ENCODE data around the gene SPATA2. TPM values are rescaled to one million over a fixed set of nuclear protein-coding genes. Genes with fewer than 3 reads are reported as not detected.

The SPATA2 gene
- total and polyA plus RNA-seq, 2 of the 8 experiments (the other 6 are each of a cell fraction or from before 2014, with no cell fraction given): 11.0 to 13.0 TPM

DNA sequence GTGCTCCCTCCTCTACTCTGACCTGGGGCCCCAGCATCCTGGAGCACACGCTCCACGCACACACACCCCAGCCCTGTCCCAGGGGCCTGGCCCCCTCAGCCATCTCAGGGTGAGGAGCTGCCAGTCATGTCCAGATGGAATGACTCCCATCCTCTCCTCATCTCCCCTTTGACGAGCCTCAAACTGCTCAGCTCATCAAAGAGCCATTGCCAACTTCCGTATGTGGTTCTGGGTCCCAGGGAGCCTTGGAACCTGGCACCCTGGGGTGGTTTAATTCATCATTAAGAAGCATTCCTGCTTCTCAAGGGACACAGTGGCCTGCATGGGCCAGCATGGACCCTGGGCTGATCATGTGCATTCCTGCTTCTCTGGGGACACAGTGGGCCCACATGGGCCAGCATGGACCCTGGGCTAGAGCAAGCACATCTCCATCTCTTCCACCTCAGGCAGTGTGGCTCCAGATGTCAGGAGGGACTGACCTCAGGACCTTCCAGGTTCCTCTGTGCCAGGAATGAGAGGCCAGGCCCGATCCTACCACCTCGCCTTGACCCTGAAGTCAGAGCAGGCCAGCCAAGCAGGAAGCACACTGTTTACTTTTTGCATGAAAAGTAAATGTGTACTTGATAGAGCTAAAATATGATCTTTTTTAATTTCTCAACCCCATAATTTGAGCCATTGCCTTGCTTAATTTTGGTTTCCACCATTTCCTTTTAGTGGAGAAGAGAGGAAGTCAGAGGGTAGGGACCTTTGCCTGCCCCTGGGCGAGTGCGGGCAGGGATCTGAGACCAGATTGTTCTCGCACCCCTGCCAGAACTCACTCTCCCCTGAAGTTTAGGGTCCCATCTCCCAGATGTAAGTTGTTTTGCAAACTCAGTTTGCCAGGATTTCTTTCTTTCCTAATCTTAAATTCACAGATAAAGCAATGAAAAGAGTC, 26.1 kb downstream of the SPATA2 start (continued):
- TF ChIP-seq ASH2L (IDR thresholded peaks at IDR 0.05; ENCODE audit: low read length) (no peak), GTF2F1 (IDR thresholded peaks at IDR 0.05; ENCODE audit: borderline replicate concordance, low read depth, low read length) (no peak), YY1 (IDR thresholded peaks at IDR 0.05; ENCODE audit: low read depth, low read length) (no peak), SP2 (IDR thresholded peaks at IDR 0.05; ENCODE audit: low read length) (no peak), SIRT6 (IDR thresholded peaks at IDR 0.05; ENCODE audit: low read length) (no peak), CBX8 (IDR thresholded peaks at IDR 0.05; ENCODE audit: borderline replicate concordance, low read depth, low read length) (no peak), SAP30 (IDR thresholded peaks at IDR 0.05; ENCODE audit: insufficient read depth, insufficient replicate concordance, low read length) (no peak), SUZ12 (IDR thresholded peaks at IDR 0.05; ENCODE audit: low read length) (no peak), SRF (IDR thresholded peaks at IDR 0.05; ENCODE audit: low read depth, low read length) (no peak)

Data from H1 (cell line).